ENCODE results near the gene COG3.

COG3 gene

GRCh38 chr13:45575830-45576180 lies 111.1 kb downstream of the COG3 start:
- Histone ChIP-seq H3K27ac (ENCODE audit: low read depth in 2 of 2, low read length in 2 of 2) (no peak overlapping the region), H3K9me3 (ENCODE audit: control insufficient read depth in 2 of 2, low read length in 2 of 2) (no peaks in the 10 kb centered on the region), H3K4me3 (ENCODE audit: low read length in 2 of 2) (no peak overlapping the region), H3K9ac (ENCODE audit: low read depth in 1 of 2, low read length in 2 of 2) (no peak overlapping the region), H3K27me3 (ENCODE audit: control insufficient read depth in 2 of 2, insufficient read depth in 2 of 2, low read length in 2 of 2) (no peaks in the 10 kb centered on the region), H3K4me1 (ENCODE audit: control insufficient read depth in 2 of 2, insufficient read depth in 2 of 2, low read length in 2 of 2) (no peaks in the 10 kb centered on the region), H3K36me3 (ENCODE audit: control insufficient read depth in 2 of 2, insufficient read depth in 2 of 2, low read length in 2 of 2) (no peaks in the 10 kb centered on the region)

- Histone ChIP-seq H3K27me3 (ENCODE audit: control insufficient read depth in 2 of 2, insufficient read depth in 2 of 2, low read length in 2 of 2) (no peaks in the 10 kb centered on the region), H3K4me3 (ENCODE audit: low read length in 2 of 2) (no peak overlapping the region)
Observed at GRCh38 chr13:45576466-45576865, 111.7 kb downstream of the COG3 start.

GRCh38 chr13:45582408-45583076 lies 117.8 kb downstream of the COG3 start:
- H3K27me3 ChIP-seq (ENCODE audit: control insufficient read depth in 2 of 2, insufficient read depth in 2 of 2, low read length in 2 of 2), result no peaks in the 10 kb centered on the region
- no peaks in the 10 kb centered on the region for H3K9me3 ChIP-seq (ENCODE audit: control insufficient read depth in 2 of 2, low read length in 2 of 2)
- no peak overlapping the region for H3K9ac ChIP-seq (ENCODE audit: low read depth in 1 of 2, low read length in 2 of 2)
- no peaks in the 10 kb centered on the region for H3K4me1 ChIP-seq (ENCODE audit: control insufficient read depth in 2 of 2, insufficient read depth in 2 of 2, low read length in 2 of 2)
- no peak overlapping the region for H3K27ac ChIP-seq (ENCODE audit: low read depth in 2 of 2, low read length in 2 of 2)
- no peaks in the 10 kb centered on the region for H3K36me3 ChIP-seq (ENCODE audit: control insufficient read depth in 2 of 2, insufficient read depth in 2 of 2, low read length in 2 of 2)
- H3K4me3 ChIP-seq (ENCODE audit: low read length in 2 of 2), result no peak overlapping the region

More at GRCh38 chr13:45576466-45576865, 111.7 kb downstream of the COG3 start:
- no peaks in the 10 kb centered on the region for H3K4me1 ChIP-seq (ENCODE audit: control insufficient read depth in 2 of 2, insufficient read depth in 2 of 2, low read length in 2 of 2)
- no peak overlapping the region for H3K27ac ChIP-seq (ENCODE audit: low read depth in 2 of 2, low read length in 2 of 2)
- no peaks in the 10 kb centered on the region for H3K36me3 ChIP-seq (ENCODE audit: control insufficient read depth in 2 of 2, insufficient read depth in 2 of 2, low read length in 2 of 2)
- H3K9ac ChIP-seq (ENCODE audit: low read depth in 1 of 2, low read length in 2 of 2), result no peak overlapping the region
- H3K9me3 ChIP-seq (ENCODE audit: control insufficient read depth in 2 of 2, low read length in 2 of 2), result no peaks in the 10 kb centered on the region

- H3K9me3 ChIP-seq (ENCODE audit: control insufficient read depth in 2 of 2, low read length in 2 of 2), result no peaks in the 10 kb centered on the region
- no peaks in the 10 kb centered on the region for H3K27me3 ChIP-seq (ENCODE audit: control insufficient read depth in 2 of 2, insufficient read depth in 2 of 2, low read length in 2 of 2)
- no peak overlapping the region for H3K27ac ChIP-seq (ENCODE audit: low read depth in 2 of 2, low read length in 2 of 2)
- no peak overlapping the region for H3K4me3 ChIP-seq (ENCODE audit: low read length in 2 of 2)
- no peaks in the 10 kb centered on the region for H3K4me1 ChIP-seq (ENCODE audit: control insufficient read depth in 2 of 2, insufficient read depth in 2 of 2, low read length in 2 of 2)
- no peak overlapping the region for H3K9ac ChIP-seq (ENCODE audit: low read depth in 1 of 2, low read length in 2 of 2)
- no peaks in the 10 kb centered on the region for H3K36me3 ChIP-seq (ENCODE audit: control insufficient read depth in 2 of 2, insufficient read depth in 2 of 2, low read length in 2 of 2)
Observed at GRCh38 chr13:45584816-45585215, 120.1 kb downstream of the COG3 start.

Data from mucosa of rectum (tissue), 2 donors.